Right lobe of liver (tissue), 6 donors: ENCODE measurements around the gene C1QL2. TPM values are rescaled to one million over a fixed set of nuclear protein-coding genes. Genes with fewer than 3 reads are reported as not detected.

Experiments used
- ATAC-seq, 4 donors: fragments of 200-7000 bp; cut with Tn5 transposase; one replicate each; pipeline ENCODE4 v1.9.1; 2020; ENCODE audit warnings: mild to moderate bottlenecking in 4 of 4, moderate library complexity in 4 of 4
- DNase-seq, 3 donors: peaks; one replicate each; pipeline ENCODE4 v3.0.0-alpha.2; 2020
- H3K27ac ChIP-seq, 3 donors: fragments of 200-600 bp; one replicate each; pipeline ENCODE4 v1.8.0; 2022
- H3K27me3 ChIP-seq, 2 donors: fragments of 200-600 bp; one replicate each; pipeline ENCODE4 v1.8.0; 2022
- H3K36me3 ChIP-seq, 4 donors: fragments of 200-600 bp; sonication (generic) in 1 of 4; one replicate each; pipeline versions ENCODE4 v1.5.1 to v1.8.0; 2017 to 2022; ENCODE audit warnings: control low read depth in 1 of 4
- H3K4me1 ChIP-seq, 4 donors: fragments of 200-600 bp; sonication (generic) in 1 of 4; one replicate each; pipeline versions ENCODE4 v1.5.1 to v1.8.0; 2017 to 2022; ENCODE audit warnings: control low read depth in 1 of 4
- H3K4me3 ChIP-seq, 3 donors: fragments of 200-600 bp; one replicate each; pipeline ENCODE4 v1.8.0; 2022
- H3K9me3 ChIP-seq, 4 donors: fragments of 200-600 bp; sonication (generic) in 1 of 4; one replicate each; pipeline versions ENCODE4 v1.5.1 to v1.8.0; 2017 to 2022; ENCODE audit warnings: control low read depth in 1 of 4
- POLR2A ChIP-seq: fragments of 450-650 bp; IDR thresholded peaks from one replicate; pipeline ENCODE4 v1.6.1; 2017; ENCODE audit warnings: antibody characterized with exemption, mild to moderate bottlenecking
- WGBS: methylation state at CpG from one replicate; pipeline ENCODE4 v1.1.6; 2018; ENCODE audit warnings: low coverage, low lambda C conversion rate; ENCODE audit not compliant: insufficient coverage; ENCODE audit errors: missing lambda C conversion rate; 5-methylcytosine and 5-hydroxymethylcytosine counted together
- intact Hi-C, 2 donors: fragments of 100-400 bp; cut with DNase I; formaldehyde crosslinking; loops; one replicate each; pipeline versions ENCODE4 v1.11.2 to v1.14.1; 2022
- total RNA-seq, 6 experiments: library from RNA; depleted of rRNA in 2 of 6; stranded (reverse); fragments of >200 nt in 2 of 6; fragmentation: NEBNext Ultra II Directional in 3 of 6; extraction: Animal tissue kit (Norgen Biotek cat#: 25700) in 3 of 6; gene quantifications; one replicate each; pipeline versions ENCODE4 v1.1.0 to v1.2.4, GENCODE V29; 2016 to 2023
- TF ChIP-seq, protein P1 (sequence below), 4 donors: fragments of 200-600 bp in 3 of 4; fragments of 450-650 bp in 1 of 4; IDR thresholded peaks; one replicate each; pipeline versions ENCODE4 v1.5.1 to v1.8.0; 2016 to 2022; ENCODE audit warnings: antibody characterized with exemption in 4 of 4, mild to moderate bottlenecking in 2 of 4
- donor health status: DM: no; HTN: yes; CAD: no.
- donor health status: DM: no; HTN: no; CAD: no.
- donor health status: DM: no; HTN: no; CAD: no.
- donor health status: DM: no; HTN: yes; CAD: no.
- donor health status: DM: no; HTN: yes; CAD: no.

C1QL2 gene
- total RNA-seq, 6 experiments from 2014 or later: not detected

DNA sequence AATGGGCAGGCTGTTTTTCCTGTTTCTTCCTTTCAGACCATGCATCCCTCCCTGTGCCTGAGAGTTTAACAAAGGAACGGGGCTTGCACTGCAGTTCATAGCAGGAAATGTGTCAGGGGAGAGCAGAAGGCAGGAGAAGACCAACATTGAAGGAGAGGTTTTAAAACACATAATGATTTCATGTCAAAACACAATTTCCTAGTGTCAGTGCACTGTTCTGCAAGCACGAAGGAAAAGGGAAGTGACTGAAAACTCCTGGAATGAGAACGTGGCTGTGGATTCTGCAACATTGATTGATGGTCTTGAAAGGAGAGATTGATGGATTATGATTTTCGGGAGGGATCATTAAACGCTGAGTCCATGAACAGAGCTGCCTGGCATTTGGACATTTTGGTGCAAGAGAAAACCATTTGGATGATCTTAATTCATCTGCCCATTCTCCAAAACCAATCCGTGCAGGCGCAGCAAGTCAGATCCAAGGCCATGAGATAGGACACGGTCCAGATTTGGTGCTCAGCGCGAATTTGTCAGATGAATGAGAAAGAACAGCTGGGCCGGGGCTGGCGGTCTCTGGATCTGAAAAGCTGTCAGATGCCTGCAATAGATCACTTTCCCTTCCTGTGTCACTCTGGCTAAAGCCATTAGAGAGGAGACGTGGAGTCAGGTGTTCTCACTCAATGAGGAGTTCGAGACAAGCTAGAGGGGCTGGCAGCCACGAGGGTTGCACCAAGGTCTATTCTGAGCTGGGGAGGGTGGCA lies 38.4 kb downstream of the C1QL2 start:
- H3K27me3 ChIP-seq: no peaks in the 10 kb centered on the region
- TF ChIP-seq, protein P1, sequence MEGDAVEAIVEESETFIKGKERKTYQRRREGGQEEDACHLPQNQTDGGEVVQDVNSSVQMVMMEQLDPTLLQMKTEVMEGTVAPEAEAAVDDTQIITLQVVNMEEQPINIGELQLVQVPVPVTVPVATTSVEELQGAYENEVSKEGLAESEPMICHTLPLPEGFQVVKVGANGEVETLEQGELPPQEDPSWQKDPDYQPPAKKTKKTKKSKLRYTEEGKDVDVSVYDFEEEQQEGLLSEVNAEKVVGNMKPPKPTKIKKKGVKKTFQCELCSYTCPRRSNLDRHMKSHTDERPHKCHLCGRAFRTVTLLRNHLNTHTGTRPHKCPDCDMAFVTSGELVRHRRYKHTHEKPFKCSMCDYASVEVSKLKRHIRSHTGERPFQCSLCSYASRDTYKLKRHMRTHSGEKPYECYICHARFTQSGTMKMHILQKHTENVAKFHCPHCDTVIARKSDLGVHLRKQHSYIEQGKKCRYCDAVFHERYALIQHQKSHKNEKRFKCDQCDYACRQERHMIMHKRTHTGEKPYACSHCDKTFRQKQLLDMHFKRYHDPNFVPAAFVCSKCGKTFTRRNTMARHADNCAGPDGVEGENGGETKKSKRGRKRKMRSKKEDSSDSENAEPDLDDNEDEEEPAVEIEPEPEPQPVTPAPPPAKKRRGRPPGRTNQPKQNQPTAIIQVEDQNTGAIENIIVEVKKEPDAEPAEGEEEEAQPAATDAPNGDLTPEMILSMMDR (IDR thresholded peaks at IDR 0.05): no peak
- no peak for TF ChIP-seq POLR2A
- 33% methylated on average over 15 of the region's 15 CpGs for WGBS
- DNase-seq (no peak), ATAC-seq (no peak)
- no peak overlapping the region for H3K4me3 ChIP-seq
- no peaks in the 10 kb centered on the region for H3K9me3 ChIP-seq
- intact Hi-C loops: no loop called here
- no peaks in the 10 kb centered on the region for H3K4me1 ChIP-seq
- H3K27ac ChIP-seq: no peak overlapping the region
- H3K36me3 ChIP-seq: no peaks in the 10 kb centered on the region

DNA sequence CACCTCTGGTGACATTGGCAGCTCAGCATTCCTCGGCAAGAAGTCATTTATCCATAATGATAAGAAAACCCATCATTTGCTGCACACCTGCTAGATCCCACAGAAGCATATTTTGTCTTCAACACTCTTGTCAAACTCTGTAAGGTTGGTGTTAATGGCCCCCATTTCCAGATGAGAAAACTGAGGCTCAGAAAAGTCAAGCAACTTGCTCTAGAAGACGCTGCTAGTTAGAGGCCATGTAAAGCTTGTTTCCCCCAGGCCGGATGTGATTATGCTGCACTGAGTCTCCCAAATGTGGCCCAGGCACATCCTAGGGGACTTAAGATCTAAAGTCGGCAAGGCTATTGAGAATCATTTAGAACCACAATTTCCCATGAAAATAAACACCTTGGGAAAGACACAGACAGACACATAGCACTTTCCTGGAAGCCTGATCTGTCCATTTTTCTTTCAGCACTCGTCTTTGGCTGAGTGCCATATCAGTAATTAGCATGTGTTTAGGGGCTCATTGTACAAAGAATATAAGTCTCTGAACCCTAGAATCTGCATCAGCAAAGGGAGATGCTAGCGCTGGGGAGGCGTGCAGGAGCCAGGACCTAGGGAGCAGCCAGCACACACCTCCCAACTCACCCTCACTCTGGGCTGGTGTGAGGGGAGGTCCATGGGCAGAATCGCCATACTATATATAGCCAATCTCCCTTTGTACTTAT lies 39.3 kb downstream of the C1QL2 start:
- intact Hi-C loops: no loop called here
- Histone ChIP-seq H3K27ac (no peak overlapping the region), H3K4me1 (no peaks in the 10 kb centered on the region), H3K36me3 (no peaks in the 10 kb centered on the region), H3K27me3 (no peaks in the 10 kb centered on the region), H3K9me3 (no peaks in the 10 kb centered on the region), H3K4me3 (no peak overlapping the region)
- DNase-seq: no peak
- WGBS: 33% methylated on average over 7 of the region's 8 CpGs
- ATAC-seq: no peak
- TF ChIP-seq, protein P1 (IDR thresholded peaks at IDR 0.05): no peak
- TF ChIP-seq POLR2A: no peak

DNA sequence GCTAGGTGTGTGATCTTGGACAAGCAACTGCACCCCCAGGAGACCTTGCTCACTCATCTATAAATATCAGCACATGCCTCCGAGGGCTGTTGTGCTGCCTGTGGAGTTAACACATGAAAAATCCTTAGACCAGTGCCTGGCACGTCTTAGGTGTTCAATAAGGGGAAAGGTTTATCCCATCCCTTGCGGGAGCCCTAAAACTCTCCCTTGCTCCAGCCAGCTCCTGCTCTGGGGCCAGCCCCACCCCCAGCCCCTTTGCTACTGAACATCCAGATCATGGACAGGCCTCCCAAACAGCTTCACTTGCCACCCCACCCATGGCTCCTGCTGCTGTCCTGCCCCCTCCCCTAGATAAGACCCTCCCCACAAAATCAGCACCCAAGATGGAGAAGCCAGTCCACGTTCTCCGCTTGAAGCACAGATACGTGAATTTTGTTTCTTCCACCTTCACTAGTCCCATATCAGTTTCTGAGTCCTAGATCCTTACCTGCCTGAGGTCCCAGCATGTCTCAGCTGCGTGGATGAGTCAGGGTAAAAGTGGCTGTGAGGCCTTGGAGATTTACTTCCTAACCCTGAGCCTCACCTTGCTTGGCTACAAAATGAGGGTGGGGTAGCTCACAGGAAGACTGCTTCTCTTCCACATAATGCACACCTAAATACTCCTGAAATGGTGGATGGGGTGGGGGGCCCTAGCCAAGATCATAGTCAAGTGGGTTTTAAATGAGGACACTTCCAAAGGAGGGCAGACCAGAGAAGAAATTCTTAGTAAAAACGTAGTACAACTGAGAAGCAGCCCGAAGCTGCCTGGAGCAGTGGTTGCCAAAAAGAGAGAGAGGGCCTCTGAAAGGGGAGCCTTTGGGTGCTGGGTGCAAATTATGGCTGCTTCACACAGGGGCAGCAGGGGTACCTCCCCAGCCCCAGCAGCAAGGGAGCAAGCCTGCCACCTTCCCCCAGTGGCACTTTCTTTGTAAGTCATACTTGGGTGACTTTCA lies 40.4 kb downstream of the C1QL2 start:
- Histone ChIP-seq H3K4me3 (no peak overlapping the region), H3K27me3 (no peaks in the 10 kb centered on the region), H3K4me1 (no peaks in the 10 kb centered on the region), H3K27ac (no peak overlapping the region), H3K36me3 (no peaks in the 10 kb centered on the region), H3K9me3 (no peaks in the 10 kb centered on the region)
- 56% methylated on average over 9 of the region's 9 CpGs for WGBS
- DNase-seq: no peak
- intact Hi-C loops: no loop called here
- no peak for TF ChIP-seq POLR2A
- TF ChIP-seq, protein P1 (IDR thresholded peaks at IDR 0.05): no peak
- no peak for ATAC-seq

DNA sequence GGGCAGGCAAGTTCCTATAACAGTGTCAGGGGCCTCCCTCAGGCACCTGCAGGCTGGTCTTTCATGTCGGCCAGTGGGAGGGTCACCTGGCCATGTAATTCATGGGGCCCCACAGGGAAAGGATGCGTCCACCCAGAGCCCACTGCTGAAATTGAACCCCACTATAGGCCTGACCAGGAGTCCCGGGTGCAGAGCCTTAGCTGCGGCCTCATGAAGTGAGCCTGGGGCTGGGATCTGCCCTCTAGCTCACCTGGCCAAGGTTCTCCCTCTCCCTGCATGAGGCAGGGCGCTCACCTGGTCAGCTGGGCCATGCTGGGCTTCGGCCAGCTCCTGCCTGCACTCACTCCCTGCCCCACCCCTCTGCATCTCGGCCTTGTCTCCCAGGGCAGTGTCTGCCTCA lies 41.1 kb downstream of the C1QL2 start:
- DNase-seq (no peak), ATAC-seq (peak in 1 of 4 donors; percentile 16)
- 43% methylated on average over 1 of the region's 7 CpGs for WGBS
- no peaks in the 10 kb centered on the region for H3K9me3 ChIP-seq
- TF ChIP-seq, protein P1 (IDR thresholded peaks at IDR 0.05): no peak
- TF ChIP-seq POLR2A: no peak
- H3K4me3 ChIP-seq: no peak overlapping the region
- intact Hi-C loops: no loop called here
- H3K36me3 ChIP-seq: no peaks in the 10 kb centered on the region
- H3K4me1 ChIP-seq: no peaks in the 10 kb centered on the region
- H3K27ac ChIP-seq: no peak overlapping the region
- no peaks in the 10 kb centered on the region for H3K27me3 ChIP-seq
